ENCODE measurements around the gene G6PD. TPM values are rescaled to one million over a fixed set of nuclear protein-coding genes. Genes with fewer than 3 reads are reported as not detected.
A peak's percentile ranks its signal among the peaks of the same experiment; 100 is the strongest.

The G6PD gene
- total and polyA plus RNA-seq, 2 of the 8 experiments (the other 6 are each of a cell fraction or from before 2014, with no cell fraction given), result 47.3 to 55.1 TPM

DNA sequence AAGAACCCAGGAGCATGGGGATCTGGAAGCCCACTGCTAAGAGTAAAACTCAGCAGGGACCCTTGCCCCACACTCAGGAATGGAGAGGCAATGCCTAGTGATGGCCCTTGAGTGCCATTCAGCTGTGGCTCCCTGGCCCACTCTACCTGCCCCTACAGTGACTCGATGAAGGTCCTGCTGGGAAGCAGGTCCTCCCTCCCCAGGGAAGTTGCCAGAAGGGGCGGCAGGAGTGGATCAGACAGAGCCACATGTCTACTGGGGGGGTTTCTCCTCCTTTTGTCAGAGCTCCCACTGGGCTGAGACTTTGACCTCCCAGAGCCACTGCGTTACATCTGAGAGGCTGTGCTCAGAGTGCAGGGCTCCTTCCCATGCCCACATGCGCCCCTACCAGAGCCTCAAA lies 57.5 kb downstream of the G6PD start:
- DNase-seq (ENCODE audit: low read depth in 1 of 2, low spot score in 2 of 2) (no peak), FAIRE-seq (no peak)
- Histone ChIP-seq H3K27me3 (replicated peaks in 1 of 4; ENCODE audit: control insufficient read depth in 3 of 4, extremely low read depth in 1 of 4, insufficient read depth in 3 of 4, low read length in 3 of 4) (no peaks in the 10 kb centered on the region; a peak in 1 of 7 replicates), H3K4ac (replicated peaks; ENCODE audit: insufficient read length, low read depth, low read length) (no peak overlapping the region), H3K4me2 (ENCODE audit: insufficient read depth in 1 of 2, low read depth in 2 of 2, low read length in 2 of 2) (peak overlapping the region; percentile 69 to 72; a peak in 3 of 4 replicates), H4K8ac (ENCODE audit: extremely low read depth, insufficient read depth, low read length) (no peak overlapping the region), H3K9ac (replicated peaks in 1 of 4; ENCODE audit: extremely low read depth in 1 of 4, low read depth in 3 of 4, low read length in 3 of 4) (no peak overlapping the region), H2BK5ac (ENCODE audit: low read depth, low read length) (no peak overlapping the region), H4K20me1 (replicated peaks in 1 of 2; ENCODE audit: control insufficient read depth in 1 of 2, insufficient read depth in 2 of 2, low read length in 2 of 2) (peaks cover 1 to 2% of the 10 kb centered on the region in 2 experiments), H2AFZ (ENCODE audit: low read length) (no peak overlapping the region), H2BK20ac (ENCODE audit: low read length) (no peak overlapping the region), H3K14ac (ENCODE audit: insufficient read length) (no peak overlapping the region), H2BK12ac (ENCODE audit: low read depth, low read length) (no peak overlapping the region), H3K23me2 (ENCODE audit: low read depth, low read length) (no peaks in the 10 kb centered on the region; the same call in 1 of the 2 replicates), H3K79me1 (ENCODE audit: low read depth, low read length) (no peaks in the 10 kb centered on the region), H2BK15ac (ENCODE audit: low read length) (no peak overlapping the region), H3K79me2 (ENCODE audit: control insufficient read depth in 1 of 2, insufficient read depth in 2 of 2, low read length in 2 of 2) (no peaks in the 10 kb centered on the region), H3K23ac (ENCODE audit: insufficient read length) (no peak overlapping the region), H3K18ac (ENCODE audit: extremely low read depth, low read length) (no peak overlapping the region), H2BK120ac (replicated peaks; ENCODE audit: low read depth, low read length) (no peak overlapping the region), H4K5ac (ENCODE audit: insufficient read length, low read depth, low read length) (no peak overlapping the region), H3K4me1 (replicated peaks in 1 of 4; ENCODE audit: control insufficient read depth in 3 of 4, insufficient read depth in 4 of 4, low read length in 3 of 4) (peaks cover 0 to 12% (median 3%) of the 10 kb centered on the region in 4 experiments; a peak in 4 of 7 replicates), H3K56ac (replicated peaks; ENCODE audit: insufficient read length, low read depth, low read length) (no peak overlapping the region), H3K4me3 (ENCODE audit: extremely low read depth in 1 of 4, insufficient read depth in 2 of 4, low read depth in 3 of 4, low read length in 4 of 4) (no peak overlapping the region), H3K9me3 (ENCODE audit: insufficient read depth in 2 of 2, low read depth in 1 of 2, low read length in 1 of 2) (no peaks in the 10 kb centered on the region), H3K36me3 (ENCODE audit: control insufficient read depth in 2 of 4, insufficient read depth in 4 of 4, low read length in 3 of 4) (peaks cover 0 to 12% (median 0%) of the 10 kb centered on the region in 4 experiments; a peak in 2 of 8 replicates), H2AK5ac (ENCODE audit: low read depth, low read length) (no peak overlapping the region), H4K91ac (replicated peaks; ENCODE audit: insufficient read length, low read length) (no peak overlapping the region), H3K27ac (ENCODE audit: low read depth, low read length) (no peak overlapping the region)
- POLR2A ChIA-PET (ENCODE audit: partially characterized antibody), result interaction anchor here (0.7 to 1.9 kb wide), 10 partner anchors 8 to 118 kb away, joined by 3 to 7 read pairs (median 4); partner anchors contain the start of gene DNASE1L1
- WGBS, 2 experiments (ENCODE audit: extremely low coverage in 1 of 2, insufficient coverage in 1 of 2, insufficient read length in 1 of 2, insufficient replicate concordance in 2 of 2, low coverage in 1 of 2, low lambda C conversion rate in 2 of 2, missing lambda C conversion rate in 1 of 2), result 88% methylated on average over 3 of the region's 4 CpGs; no CpG with 5 or more reads in 1 of the 2 experiments
- CTCF ChIA-PET (ENCODE audit: partially characterized antibody), result interaction anchor here (0.8 to 2.0 kb wide), 4 partner anchors 14 to 60 kb away, joined by 3 to 6 read pairs (median 3); partner anchors contain the start of gene ATP6AP1
- TF ChIP-seq SIRT6 (IDR thresholded peaks at IDR 0.05; ENCODE audit: low read length), result no peak
- TF ChIP-seq CEBPB (IDR thresholded peaks at IDR 0.05; ENCODE audit: low read depth, low read length), result no peak
- no peak for TF ChIP-seq JUND (IDR thresholded peaks at IDR 0.05; ENCODE audit: low read length)
- TF ChIP-seq, protein P1, sequence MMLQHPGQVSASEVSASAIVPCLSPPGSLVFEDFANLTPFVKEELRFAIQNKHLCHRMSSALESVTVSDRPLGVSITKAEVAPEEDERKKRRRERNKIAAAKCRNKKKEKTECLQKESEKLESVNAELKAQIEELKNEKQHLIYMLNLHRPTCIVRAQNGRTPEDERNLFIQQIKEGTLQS (IDR thresholded peaks at IDR 0.05; ENCODE audit: insufficient read depth, low read depth, low read length), result no peak
- TF ChIP-seq RXRA (IDR thresholded peaks at IDR 0.05; ENCODE audit: insufficient read depth, low read depth, low read length), result no peak
- no peak for TF ChIP-seq SP1 (IDR thresholded peaks at IDR 0.05; ENCODE audit: low read depth, low read length)
- TF ChIP-seq, protein P2, sequence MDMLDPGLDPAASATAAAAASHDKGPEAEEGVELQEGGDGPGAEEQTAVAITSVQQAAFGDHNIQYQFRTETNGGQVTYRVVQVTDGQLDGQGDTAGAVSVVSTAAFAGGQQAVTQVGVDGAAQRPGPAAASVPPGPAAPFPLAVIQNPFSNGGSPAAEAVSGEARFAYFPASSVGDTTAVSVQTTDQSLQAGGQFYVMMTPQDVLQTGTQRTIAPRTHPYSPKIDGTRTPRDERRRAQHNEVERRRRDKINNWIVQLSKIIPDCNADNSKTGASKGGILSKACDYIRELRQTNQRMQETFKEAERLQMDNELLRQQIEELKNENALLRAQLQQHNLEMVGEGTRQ (IDR thresholded peaks at IDR 0.05; ENCODE audit: low read length), result no peak
- no peak for TF ChIP-seq CHD2 (IDR thresholded peaks at IDR 0.05; ENCODE audit: low read length)
- TF ChIP-seq POU5F1 (IDR thresholded peaks at IDR 0.05; ENCODE audit: low read depth, low read length), result no peak
- TF ChIP-seq SIX5 (IDR thresholded peaks at IDR 0.05; ENCODE audit: low read depth, low read length), result no peak

Measured in H1 (cell line).